ENCODE results near the gene PHB1. TPM values are rescaled to one million over a fixed set of nuclear protein-coding genes. Genes with fewer than 3 reads are reported as not detected.

The PHB1 gene
- total RNA-seq, 2 experiments from 2014 or later = 24.2 to 31.6 TPM

DNA sequence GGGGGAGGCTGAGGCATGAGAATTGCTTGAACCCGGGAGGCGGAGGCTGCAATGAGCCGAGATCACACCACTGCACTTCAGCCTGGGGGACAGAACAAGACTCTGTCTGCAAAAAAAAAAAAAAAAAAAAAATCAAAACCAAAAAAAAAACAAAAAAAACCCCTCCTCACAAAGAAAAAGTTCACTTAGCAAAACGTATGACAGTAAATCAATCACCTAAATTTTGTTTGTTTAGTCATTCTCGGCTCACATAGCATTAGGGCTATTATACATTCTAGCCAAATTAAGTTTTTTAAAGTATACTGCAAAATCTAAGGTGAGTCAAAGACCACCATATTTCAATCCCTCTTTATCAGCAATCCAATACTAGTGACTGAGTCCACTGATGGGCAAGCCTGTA is 58.4 kb downstream of the PHB1 start:
- Histone ChIP-seq H3K4me3 (ENCODE audit: low read length) (no peak overlapping the region), H3K9me3 (ENCODE audit: control insufficient read depth in 1 of 2, insufficient read depth in 1 of 2, low read length in 2 of 2) (no peaks in the 10 kb centered on the region), H3K27me3 (ENCODE audit: control insufficient read depth in 1 of 2, insufficient read depth in 2 of 2, low read length in 2 of 2) (no peaks in the 10 kb centered on the region), H3K36me3 (ENCODE audit: insufficient read depth, low read length) (no peaks in the 10 kb centered on the region), H3K4me1 (ENCODE audit: insufficient read depth, low read length) (peaks cover 37% of the 10 kb centered on the region), H3K27ac (ENCODE audit: low read depth in 1 of 2, low read length in 2 of 2) (no peak overlapping the region)
- H3K9me3 Mint-ChIP-seq = no peaks in the 10 kb centered on the region
- no peak overlapping the region for H3K4me3 Mint-ChIP-seq
- TF ChIP-seq, protein P1, sequence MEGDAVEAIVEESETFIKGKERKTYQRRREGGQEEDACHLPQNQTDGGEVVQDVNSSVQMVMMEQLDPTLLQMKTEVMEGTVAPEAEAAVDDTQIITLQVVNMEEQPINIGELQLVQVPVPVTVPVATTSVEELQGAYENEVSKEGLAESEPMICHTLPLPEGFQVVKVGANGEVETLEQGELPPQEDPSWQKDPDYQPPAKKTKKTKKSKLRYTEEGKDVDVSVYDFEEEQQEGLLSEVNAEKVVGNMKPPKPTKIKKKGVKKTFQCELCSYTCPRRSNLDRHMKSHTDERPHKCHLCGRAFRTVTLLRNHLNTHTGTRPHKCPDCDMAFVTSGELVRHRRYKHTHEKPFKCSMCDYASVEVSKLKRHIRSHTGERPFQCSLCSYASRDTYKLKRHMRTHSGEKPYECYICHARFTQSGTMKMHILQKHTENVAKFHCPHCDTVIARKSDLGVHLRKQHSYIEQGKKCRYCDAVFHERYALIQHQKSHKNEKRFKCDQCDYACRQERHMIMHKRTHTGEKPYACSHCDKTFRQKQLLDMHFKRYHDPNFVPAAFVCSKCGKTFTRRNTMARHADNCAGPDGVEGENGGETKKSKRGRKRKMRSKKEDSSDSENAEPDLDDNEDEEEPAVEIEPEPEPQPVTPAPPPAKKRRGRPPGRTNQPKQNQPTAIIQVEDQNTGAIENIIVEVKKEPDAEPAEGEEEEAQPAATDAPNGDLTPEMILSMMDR (IDR thresholded peaks at IDR 0.05) = no peak
- peak overlapping the region; percentile 97 for H3K27ac Mint-ChIP-seq
- peaks cover 10% of the 10 kb centered on the region for H3K36me3 Mint-ChIP-seq (ENCODE audit: low read depth)
- DNase-seq = no peak
- no peaks in the 10 kb centered on the region for H3K27me3 Mint-ChIP-seq
- ATAC-seq (ENCODE audit: poor library complexity) = no peak
- intact Hi-C loops (cut with DNase I, micrococcal nuclease) = no loop called here
- peaks cover 71% of the 10 kb centered on the region for H3K4me1 Mint-ChIP-seq (ENCODE audit: low read depth)
- ChIA-PET CTCF (no interaction called here), POLR2A (no interaction called here)

Other genes starting within 250 kb of the PHB1 start
- gene GNGT2, start 204.3 kb downstream of the PHB1 start, total RNA-seq = 1 to 10 TPM; 2.3 to 2.4 TPM
- gene ABI3, start 204.2 kb downstream of the PHB1 start, total RNA-seq = 1 to 10 TPM; 5.6 to 5.8 TPM
- not detected for gene PHOSPHO1, start 184.1 kb downstream of the PHB1 start, total RNA-seq
- 10 to 100 TPM; 33.7 to 34.9 TPM for gene ZNF652, start 52.6 kb downstream of the PHB1 start, total RNA-seq
- under 1 TPM; 0.11 to 0.22 TPM for gene NGFR, start 80.4 kb upstream of the PHB1 start, total RNA-seq
- gene NXPH3, start 161.0 kb upstream of the PHB1 start, total RNA-seq = not detected